Neuronal stem cell (in vitro differentiated cells): ENCODE measurements around the gene BTBD2.

Experiments used
- DNase-seq: peaks from one replicate; pipeline ENCODE4 v3.0.0-alpha.2; 2013; ENCODE audit warnings: low spot score
- H2AFZ ChIP-seq: one replicate; pipeline ENCODE4 v1.6.1; 2013; ENCODE audit warnings: mild to moderate bottlenecking, low read length, inconsistent platforms
- H2AK5ac ChIP-seq: 2 replicates; pipeline ENCODE4 v1.6.1; 2013; ENCODE audit warnings: low read depth, mild to moderate bottlenecking, inconsistent platforms, low read length, moderate library complexity, mixed read lengths
- H2BK120ac ChIP-seq: 2 replicates; pipeline ENCODE4 v1.6.1; 2013; ENCODE audit warnings: low read depth, mild to moderate bottlenecking, inconsistent platforms, low read length, moderate library complexity, mixed read lengths
- H2BK12ac ChIP-seq: one replicate; pipeline ENCODE4 v1.6.1; 2013; ENCODE audit warnings: low read length, inconsistent platforms
- H2BK15ac ChIP-seq: 2 replicates; pipeline ENCODE4 v1.6.1; 2013; ENCODE audit warnings: mild to moderate bottlenecking, low read length, inconsistent platforms, mixed read lengths
- H2BK5ac ChIP-seq: one replicate; pipeline ENCODE4 v1.6.1; 2013; ENCODE audit warnings: inconsistent platforms, mild to moderate bottlenecking, low read length, moderate library complexity
- H3K14ac ChIP-seq: one replicate; pipeline ENCODE4 v1.6.1; 2013; ENCODE audit warnings: low read length, inconsistent platforms
- H3K18ac ChIP-seq: 2 replicates; pipeline ENCODE4 v1.6.1; 2013; ENCODE audit warnings: low read length, inconsistent platforms
- H3K23ac ChIP-seq: 2 replicates; pipeline ENCODE4 v1.6.1; 2013; ENCODE audit warnings: low read depth, mild to moderate bottlenecking, mixed read lengths, low read length, inconsistent platforms; ENCODE audit not compliant: poor library complexity
- H3K27ac ChIP-seq: replicated peaks from 3 replicates; pipeline ENCODE4 v1.5.1; 2013; ENCODE audit warnings: low read length, inconsistent platforms
- H3K27me3 ChIP-seq, 3 experiments: 2 replicates each; pipeline ENCODE4 v1.6.1; 2013; ENCODE audit warnings: low read length in 3 of 3, mild to moderate bottlenecking in 2 of 3, inconsistent platforms in 1 of 3, low read depth in 1 of 3, mixed read lengths in 1 of 3, moderate library complexity in 1 of 3; ENCODE audit not compliant: control insufficient read depth in 3 of 3, insufficient read depth in 3 of 3
- H3K36me3 ChIP-seq, 2 donors: replicated peaks in 1 of 2; 2 replicates each; pipeline ENCODE4 v1.6.1; 2013; ENCODE audit warnings: low read length in 2 of 2; ENCODE audit not compliant: control insufficient read depth in 2 of 2, insufficient read depth in 2 of 2
- H3K4ac ChIP-seq: 2 replicates; pipeline ENCODE4 v1.6.1; 2013; ENCODE audit warnings: inconsistent platforms, mild to moderate bottlenecking, low read length, moderate library complexity
- H3K4me1 ChIP-seq, 2 donors: 1 replicate in 1 of 2; 2 replicates in 1 of 2; pipeline ENCODE4 v1.6.1; 2013; ENCODE audit warnings: low read length in 2 of 2, low read depth in 1 of 2; ENCODE audit not compliant: control insufficient read depth in 2 of 2, insufficient read depth in 1 of 2
- H3K4me2 ChIP-seq: one replicate; pipeline ENCODE4 v1.6.1; 2013; ENCODE audit warnings: mild to moderate bottlenecking, low read length, inconsistent platforms; ENCODE audit not compliant: insufficient read depth, poor library complexity, severe bottlenecking
- H3K4me3 ChIP-seq, 2 donors: 2 replicates each; pipeline ENCODE4 v1.5.1; 2013; ENCODE audit warnings: low read length in 2 of 2, mild to moderate bottlenecking in 2 of 2, inconsistent platforms in 1 of 2, moderate library complexity in 1 of 2
- H3K79me1 ChIP-seq: one replicate; pipeline ENCODE4 v1.6.1; 2013; ENCODE audit warnings: low read depth, mild to moderate bottlenecking, inconsistent platforms, low read length, moderate library complexity
- H3K9ac ChIP-seq: one replicate; pipeline ENCODE4 v1.6.1; 2013; ENCODE audit warnings: mild to moderate bottlenecking, low read depth, low read length, inconsistent platforms; ENCODE audit not compliant: poor library complexity
- H3K9me3 ChIP-seq, 2 donors: replicated peaks in 1 of 2; 2 replicates each; pipeline versions ENCODE3 to v1.6.1; 2013; ENCODE audit warnings: low read length in 2 of 2, mild to moderate bottlenecking in 2 of 2, inconsistent platforms in 1 of 2, low read depth in 1 of 2, mixed read lengths in 1 of 2, moderate library complexity in 1 of 2; ENCODE audit not compliant: control insufficient read depth in 2 of 2, insufficient read depth in 1 of 2
- H4K8ac ChIP-seq: one replicate; pipeline ENCODE4 v1.6.1; 2013; ENCODE audit warnings: low read depth, mild to moderate bottlenecking, inconsistent platforms, low read length, moderate library complexity
- H4K91ac ChIP-seq: one replicate; pipeline ENCODE4 v1.6.1; 2013; ENCODE audit warnings: low read length, low read depth, mild to moderate bottlenecking, inconsistent platforms; ENCODE audit not compliant: poor library complexity
- WGBS, 2 donors: extraction: QIAGEN DNeasy Blood & Tissue Kit; methylation state at CpG; one replicate each; pipeline ENCODE4 v1.1.7; 2013; ENCODE audit warnings: missing lambda C conversion rate in 2 of 2, mixed read lengths in 1 of 2; ENCODE audit not compliant: insufficient read length in 2 of 2, insufficient replicate concordance in 1 of 2; ENCODE audit errors: extremely low coverage in 2 of 2; 5-methylcytosine and 5-hydroxymethylcytosine counted together

The BTBD2 gene

DNA sequence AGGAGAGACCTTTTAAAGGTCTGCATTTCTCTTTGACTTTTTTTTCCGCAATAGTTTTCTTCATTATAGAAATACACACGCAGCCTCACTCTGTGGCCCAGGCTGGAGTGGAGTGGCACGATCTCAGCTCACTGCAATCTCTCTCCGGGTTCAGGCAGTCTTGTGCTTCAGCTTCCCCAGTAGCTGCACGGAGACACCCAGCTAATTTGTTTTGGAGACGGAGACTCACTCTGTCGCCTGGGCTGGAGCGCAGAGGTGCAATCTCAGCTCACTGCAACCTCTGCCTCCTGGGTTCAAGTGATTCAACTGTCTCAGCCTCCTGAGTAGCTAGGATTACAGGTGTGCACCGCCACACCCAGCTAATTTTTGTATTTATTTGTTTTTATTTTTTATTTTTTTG, 47.3 kb upstream of the BTBD2 start:
- peak overlapping the region in 1 of 2 donors; percentile 10 for H3K4me3 ChIP-seq
- no peak overlapping the region for H3K18ac ChIP-seq
- peak overlapping the region; percentile 72 for H3K9ac ChIP-seq
- no peak overlapping the region for H3K27ac ChIP-seq
- no peak overlapping the region for H4K91ac ChIP-seq
- peaks cover 5% of the 10 kb centered on the region for H3K79me1 ChIP-seq
- no peaks in the 10 kb centered on the region for H3K27me3 ChIP-seq
- H3K4ac ChIP-seq = no peak overlapping the region
- no peak overlapping the region for H3K14ac ChIP-seq
- no peak overlapping the region for H4K8ac ChIP-seq
- H2AFZ ChIP-seq = no peak overlapping the region
- no CpG with 5 or more reads among the region's 9 CpGs for WGBS, 2 donors
- H3K4me2 ChIP-seq = no peak overlapping the region
- peaks cover 23 to 30% of the 10 kb centered on the region in 2 donors for H3K4me1 ChIP-seq
- peak overlapping the region; percentile 9 for H2BK15ac ChIP-seq
- no peak overlapping the region for H3K23ac ChIP-seq
- H2BK120ac ChIP-seq = no peak overlapping the region
- DNase-seq = no peak
- no peaks in the 10 kb centered on the region for H3K36me3 ChIP-seq
- H2BK5ac ChIP-seq = peak overlapping the region; percentile 99
- H3K9me3 ChIP-seq = no peaks in the 10 kb centered on the region
- no peak overlapping the region for H2BK12ac ChIP-seq
- peak overlapping the region; percentile 98 for H2AK5ac ChIP-seq

DNA sequence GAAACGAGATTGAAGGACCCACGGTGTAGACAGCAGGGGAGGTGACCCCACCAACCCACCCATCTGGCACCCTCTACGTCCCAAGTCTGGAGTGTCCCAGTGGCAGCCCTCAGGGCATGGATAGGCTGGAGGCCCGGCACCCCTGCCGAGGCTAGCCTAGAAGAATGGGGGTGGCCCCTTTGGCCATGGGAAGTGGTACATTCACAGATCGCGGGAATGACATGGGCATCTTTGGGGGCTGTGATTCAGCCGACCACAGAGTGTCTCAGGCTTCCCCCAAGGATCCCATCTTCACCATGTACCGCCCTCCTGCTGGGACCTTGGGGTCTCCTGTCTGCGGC, 46.8 kb upstream of the BTBD2 start:
- peak overlapping the region; percentile 95 for H3K14ac ChIP-seq
- H4K8ac ChIP-seq = no peak overlapping the region
- peak overlapping the region; percentile 80 for H4K91ac ChIP-seq
- peak overlapping the region; percentile 98 for H3K4ac ChIP-seq
- H3K36me3 ChIP-seq = no peaks in the 10 kb centered on the region
- peak overlapping the region; percentile 99 for H2BK5ac ChIP-seq
- H3K9ac ChIP-seq = peak overlapping the region; percentile 93
- peak overlapping the region; percentile 69 for H2BK12ac ChIP-seq
- H3K18ac ChIP-seq = peak overlapping the region; percentile 99
- H2AK5ac ChIP-seq = peak overlapping the region; percentile 98
- H3K4me2 ChIP-seq = peak overlapping the region; percentile 73
- no peak for DNase-seq
- peak overlapping the region; percentile 92 for H2BK120ac ChIP-seq
- H3K27ac ChIP-seq = peak overlapping the region; percentile 95
- H2BK15ac ChIP-seq = peak overlapping the region; percentile 91
- H3K9me3 ChIP-seq = no peaks in the 10 kb centered on the region
- peaks cover 23 to 30% of the 10 kb centered on the region in 2 donors for H3K4me1 ChIP-seq
- H3K27me3 ChIP-seq = no peaks in the 10 kb centered on the region
- H3K23ac ChIP-seq = peak overlapping the region; percentile 92
- no peak overlapping the region for H2AFZ ChIP-seq
- H3K4me3 ChIP-seq = peak overlapping the region in 1 of 2 donors; percentile 58
- no CpG with 5 or more reads among the region's 10 CpGs for WGBS, 2 donors
- peaks cover 5% of the 10 kb centered on the region for H3K79me1 ChIP-seq

DNA sequence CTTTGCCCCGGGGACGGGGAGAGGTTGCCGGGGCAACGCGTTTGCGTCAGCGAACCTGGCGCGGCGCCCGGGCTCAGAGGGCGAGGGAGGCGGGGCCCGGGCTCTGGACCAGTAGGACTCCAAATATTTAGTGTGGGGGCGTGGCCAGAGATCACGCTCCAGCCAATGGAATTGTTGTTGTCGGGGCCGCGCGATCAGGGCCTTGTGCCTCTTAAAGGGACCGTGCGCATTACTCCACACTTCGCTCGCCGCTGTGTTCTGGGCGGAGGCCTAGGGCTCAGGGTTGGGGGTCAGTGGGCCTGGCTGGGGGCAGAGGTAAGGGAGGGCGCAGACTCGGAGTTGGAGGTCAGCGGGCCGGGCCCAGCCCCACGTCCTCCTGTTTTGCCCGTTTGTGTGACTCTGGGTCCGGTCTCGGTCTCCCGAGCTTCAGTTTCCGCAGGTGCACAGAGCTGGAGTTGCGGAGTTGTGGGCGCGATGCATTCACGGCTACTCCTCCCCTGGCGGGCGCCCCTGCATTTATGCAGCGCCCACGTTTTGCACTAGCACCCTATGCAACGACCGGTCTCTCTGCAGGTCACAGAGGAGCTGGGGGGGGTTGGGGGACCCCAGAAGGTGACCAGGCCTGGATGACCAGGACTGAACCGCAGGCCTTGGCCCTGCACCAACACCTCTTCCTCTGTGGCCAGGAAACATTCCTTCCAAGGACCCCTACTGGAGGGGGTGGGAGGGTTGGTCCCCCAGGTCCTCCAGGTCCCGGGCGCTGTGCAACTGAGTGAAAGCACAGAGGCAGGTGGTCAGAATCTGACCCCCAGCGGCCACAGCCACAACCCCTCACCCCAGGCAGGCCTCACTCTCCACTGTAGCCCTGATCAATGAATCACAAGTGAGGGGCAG, 46.2 kb upstream of the BTBD2 start:
- no CpG with 5 or more reads among the region's 50 CpGs for WGBS, 2 donors
- H3K4me1 ChIP-seq = peaks cover 23 to 32% of the 10 kb centered on the region in 2 donors
- peak overlapping the region; percentile 98 for H3K4ac ChIP-seq
- peak overlapping the region; percentile 99 for H2BK5ac ChIP-seq
- H2BK15ac ChIP-seq = peak overlapping the region; percentile 91
- H3K9me3 ChIP-seq = no peaks in the 10 kb centered on the region
- H2BK120ac ChIP-seq = peak overlapping the region; percentile 92
- H3K14ac ChIP-seq = peak overlapping the region; percentile 95
- peak overlapping the region; percentile 93 for H3K9ac ChIP-seq
- H4K8ac ChIP-seq = no peak overlapping the region
- no peaks in the 10 kb centered on the region for H3K27me3 ChIP-seq
- H3K4me3 ChIP-seq = peak overlapping the region; percentile 60 to 84
- H3K79me1 ChIP-seq = peaks cover 5% of the 10 kb centered on the region
- peak overlapping the region; percentile 99 for H3K18ac ChIP-seq
- peak overlapping the region; percentile 80 for H2AFZ ChIP-seq
- peak overlapping the region; percentile 69 for H2BK12ac ChIP-seq
- peak overlapping the region; percentile 92 for H3K23ac ChIP-seq
- no peaks in the 10 kb centered on the region for H3K36me3 ChIP-seq
- peak; percentile 99 for DNase-seq
- peak overlapping the region; percentile 99 for H3K27ac ChIP-seq
- H3K4me2 ChIP-seq = peak overlapping the region; percentile 73
- H4K91ac ChIP-seq = peak overlapping the region; percentile 80
- peak overlapping the region; percentile 98 for H2AK5ac ChIP-seq

DNA sequence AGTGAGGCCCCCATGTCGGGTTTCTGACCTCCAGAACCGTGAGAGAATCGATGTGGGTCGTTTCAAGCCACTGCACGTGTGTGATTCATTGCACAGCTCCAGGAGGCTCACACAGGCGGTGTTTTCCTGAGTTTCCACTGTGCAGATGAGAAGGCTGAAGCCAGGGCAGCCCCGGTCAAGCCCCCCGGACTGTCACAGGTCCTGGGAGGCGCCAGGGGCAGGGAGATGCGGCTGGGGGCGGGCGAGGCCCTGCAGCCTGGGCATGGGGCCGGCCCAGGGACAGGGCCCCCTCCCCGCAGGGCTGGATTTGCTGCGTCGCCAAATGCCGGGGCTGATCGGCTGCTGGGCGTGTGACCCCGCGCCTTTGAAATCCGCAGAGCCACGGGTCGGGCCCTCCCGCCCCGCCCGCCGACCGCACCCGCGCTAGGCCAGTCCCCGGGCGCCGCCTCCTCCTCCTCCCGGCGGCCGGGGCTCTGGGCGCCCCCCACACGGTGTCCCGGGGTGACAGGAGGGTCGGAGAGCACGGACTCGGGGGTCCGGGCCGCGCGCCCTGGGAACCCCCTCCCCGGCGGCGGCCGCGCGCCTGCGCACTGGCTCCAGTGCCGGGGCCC, 45.5 kb upstream of the BTBD2 start:
- Histone ChIP-seq H2AFZ (peak overlapping the region; percentile 80), H4K91ac (peak overlapping the region; percentile 38), H3K18ac (peak overlapping the region; percentile 97), H3K4me3 (peak overlapping the region; percentile 60 to 80), H2BK15ac (peak overlapping the region; percentile 91), H3K4me2 (peak overlapping the region; percentile 71), H3K9me3 (no peaks in the 10 kb centered on the region), H4K8ac (no peak overlapping the region), H2BK5ac (peak overlapping the region; percentile 96), H2AK5ac (peak overlapping the region; percentile 99), H3K36me3 (no peaks in the 10 kb centered on the region), H3K27ac (peak overlapping the region; percentile 99), H3K4ac (no peak overlapping the region), H3K27me3 (no peaks in the 10 kb centered on the region), H3K14ac (peak overlapping the region; percentile 79), H3K23ac (peak overlapping the region; percentile 63), H2BK120ac (no peak overlapping the region), H3K79me1 (peaks cover 5% of the 10 kb centered on the region), H3K9ac (peak overlapping the region; percentile 76), H2BK12ac (peak overlapping the region; percentile 46), H3K4me1 (peaks cover 28 to 38% of the 10 kb centered on the region in 2 donors)
- no peak for DNase-seq
- WGBS, 2 donors = no CpG with 5 or more reads among the region's 55 CpGs
